IMR-90 (cell line): ENCODE results near the gene MTMR4. TPM values are rescaled to one million over a fixed set of nuclear protein-coding genes. Genes with fewer than 3 reads are reported as not detected.

ENCODE experiments used
- ATAC-seq: fragments of 200-7000 bp; cut with Tn5 transposase; 2 replicates; pipeline ENCODE4 v1.9.1; 2020; ENCODE audit warnings: low read depth, mild to moderate bottlenecking, moderate library complexity
- BruUV-seq: library from RNA; stranded (reverse); fragments of 400-500 nt; replicated peaks from 2 replicates; lab custom pipeline; 2021; lab: Mats Ljungman, UMichigan
- CTCF ChIA-PET: fragments of 300-600 bp; formaldehyde crosslinking; extraction: SDS; loops from one replicate; lab custom pipeline; 2021; ENCODE audit warnings: antibody characterized with exemption; lab: Yijun Ruan, JAX
- POLR2A ChIA-PET: fragments of 300-600 bp; sonication (Branson Sonifier 250); formaldehyde crosslinking; loops from one replicate; lab custom pipeline; 2022; ENCODE audit warnings: antibody characterized with exemption; ENCODE audit not compliant: unreplicated experiment; lab: Charles Lee
- DNase-seq: peaks from one replicate; pipeline ENCODE4 v3.0.0; 2013
- H2AFZ ChIP-seq: replicated peaks from 2 replicates; pipeline ENCODE3; 2013; ENCODE audit warnings: low read length, mild to moderate bottlenecking; ENCODE audit not compliant: poor library complexity
- H2AK5ac ChIP-seq: 2 replicates; pipeline ENCODE4 v1.6.1; 2013; ENCODE audit warnings: low read depth, low read length, inconsistent platforms
- H2AK9ac ChIP-seq: replicated peaks from 2 replicates; pipeline ENCODE3; 2013; ENCODE audit warnings: mild to moderate bottlenecking, low read depth, low read length, moderate library complexity; ENCODE audit not compliant: poor library complexity
- H2BK120ac ChIP-seq: 2 replicates; pipeline ENCODE4 v1.6.1; 2013; ENCODE audit warnings: low read depth, low read length, inconsistent platforms
- H2BK15ac ChIP-seq: 3 replicates; pipeline ENCODE4 v1.6.1; 2013; ENCODE audit warnings: low read depth, low read length, inconsistent platforms
- H2BK20ac ChIP-seq: 2 replicates; pipeline ENCODE4 v1.6.1; 2013; ENCODE audit warnings: low read depth, mild to moderate bottlenecking, inconsistent platforms, low read length, moderate library complexity
- H2BK5ac ChIP-seq: 2 replicates; pipeline ENCODE4 v1.6.1; 2013; ENCODE audit warnings: mild to moderate bottlenecking, low read depth, low read length, inconsistent platforms; ENCODE audit not compliant: poor library complexity, severe bottlenecking
- H3K14ac ChIP-seq: replicated peaks from 2 replicates; pipeline ENCODE4 v1.6.1; 2013; ENCODE audit warnings: low read depth, low read length, inconsistent platforms
- H3K18ac ChIP-seq: 2 replicates; pipeline ENCODE4 v1.6.1; 2013; ENCODE audit warnings: low read depth, low read length, control low read depth
- H3K23ac ChIP-seq: 2 replicates; pipeline ENCODE4 v1.6.1; 2013; ENCODE audit warnings: low read depth, low read length, inconsistent platforms
- H3K27ac ChIP-seq: 2 replicates; pipeline ENCODE4 v1.5.1; 2013; ENCODE audit warnings: mild to moderate bottlenecking, control low read depth, low read length; ENCODE audit not compliant: insufficient read depth
- H3K27me3 ChIP-seq: 2 replicates; pipeline ENCODE4 v1.6.1; 2013; ENCODE audit warnings: low read length; ENCODE audit not compliant: control insufficient read depth, insufficient read depth
- H3K36me3 ChIP-seq: 2 replicates; pipeline ENCODE4 v1.6.1; 2013; ENCODE audit warnings: low read length, mixed read lengths; ENCODE audit not compliant: control insufficient read depth, insufficient read depth
- H3K4ac ChIP-seq: 2 replicates; pipeline ENCODE4 v1.6.1; 2013; ENCODE audit warnings: low read depth, low read length, inconsistent platforms
- H3K4me1 ChIP-seq: 2 replicates; pipeline ENCODE4 v1.6.1; 2013; ENCODE audit warnings: low read length, mixed read lengths; ENCODE audit not compliant: control insufficient read depth, insufficient read depth
- H3K4me2 ChIP-seq: 2 replicates; pipeline ENCODE4 v1.6.1; 2013; ENCODE audit warnings: low read depth, mild to moderate bottlenecking, control low read depth, low read length, moderate library complexity
- H3K4me3 ChIP-seq: 2 replicates; pipeline ENCODE4 v1.5.1; 2013; ENCODE audit warnings: low read depth, mild to moderate bottlenecking, control low read depth, low read length, moderate library complexity; ENCODE audit not compliant: insufficient read depth
- H3K56ac ChIP-seq: 2 replicates; pipeline ENCODE4 v1.6.1; 2013; ENCODE audit warnings: low read length, inconsistent platforms; ENCODE audit not compliant: insufficient read depth; ENCODE audit errors: extremely low read depth
- H3K79me1 ChIP-seq, 2 experiments: 2 replicates each; pipeline ENCODE4 v1.6.1; 2013; ENCODE audit warnings: low read length in 2 of 2, inconsistent platforms in 1 of 2, low read depth in 1 of 2
- H3K9ac ChIP-seq: 2 replicates; pipeline ENCODE4 v1.6.1; 2013; ENCODE audit warnings: low read depth, low read length, control low read depth
- H3K9me1 ChIP-seq: 2 replicates; pipeline ENCODE4 v1.6.1; 2013; ENCODE audit warnings: low read length, inconsistent platforms; ENCODE audit not compliant: insufficient read depth
- H3K9me3 ChIP-seq: 2 replicates; pipeline ENCODE4 v1.6.1; 2013; ENCODE audit warnings: low read length; ENCODE audit not compliant: control insufficient read depth, insufficient read depth
- H4K20me1 ChIP-seq: 2 replicates; pipeline ENCODE4 v1.6.1; 2013; ENCODE audit warnings: low read length, inconsistent platforms; ENCODE audit not compliant: insufficient read depth
- H4K5ac ChIP-seq: 2 replicates; pipeline ENCODE4 v1.6.1; 2013; ENCODE audit warnings: mild to moderate bottlenecking, low read depth, low read length, control low read depth
- H4K8ac ChIP-seq, 2 experiments: 2 replicates each; pipeline ENCODE4 v1.6.1; 2013; ENCODE audit warnings: low read depth in 2 of 2, low read length in 2 of 2, control low read depth in 1 of 2, inconsistent platforms in 1 of 2
- H4K91ac ChIP-seq: 2 replicates; pipeline ENCODE4 v1.6.1; 2013; ENCODE audit warnings: low read depth, low read length, inconsistent platforms; ENCODE audit not compliant: insufficient read depth
- BHLHE40 ChIP-seq: fragments of 150-350 bp; IDR thresholded peaks from 2 replicates; pipeline ENCODE4 v1.6.1; 2016; ENCODE audit warnings: mild to moderate bottlenecking, low read depth, low read length
- WGBS, 2 experiments: methylation state at CpG; one replicate each; pipeline versions ENCODE4 v1.1.5 to v1.1.7; 2013; ENCODE audit warnings: missing lambda C conversion rate in 2 of 2; ENCODE audit not compliant: insufficient read length in 1 of 2; ENCODE audit errors: extremely low coverage in 2 of 2; 5-methylcytosine and 5-hydroxymethylcytosine counted together
- dilution Hi-C: fragments of 300-500 bp; cut with HindIII; formaldehyde crosslinking; loops from one replicate; pipeline ENCODE4 v1.14.3; 2018; ENCODE audit warnings: low sequenced_read_pairs; ENCODE audit not compliant: unreplicated experiment
- in situ Hi-C: fragments of 300-500 bp; cut with MboI; formaldehyde crosslinking; loops from 3 replicates; pipeline ENCODE4 v1.14.3; 2019; ENCODE audit warnings: low sequenced_read_pairs, inconsistent platforms, mixed read lengths
- intact Hi-C: fragments of 100-400 bp; cut with micrococcal nuclease; formaldehyde crosslinking; loops from 2 replicates; pipeline ENCODE4 v1.10.0; 2022
- polyA plus RNA-seq, 3 experiments: library from polyadenylated mRNA; depleted of rRNA; stranded (reverse); fragments of >200 nt; gene quantifications; 2 replicates each; pipeline ENCODE4 v1.2.3, GENCODE V29; 2012; ENCODE audit warnings: low replicate concordance in 1 of 3
- total RNA-seq: library from RNA; depleted of rRNA; stranded (reverse); fragments of >200 nt; gene quantifications from 2 replicates; pipeline ENCODE4 v1.2.3, GENCODE V29; 2012
- TF ChIP-seq, protein P1 (sequence below): conservative IDR thresholded peaks from 2 replicates; pipeline ENCODE4 v1.5.1; 2012; ENCODE audit warnings: mild to moderate bottlenecking, low read depth, low read length, improper control_type of control experiment

Gene MTMR4
- total and polyA plus RNA-seq, 2 of the 4 experiments (the other 2 are of a cell fraction), result 13.2 to 42.5 TPM

DNA sequence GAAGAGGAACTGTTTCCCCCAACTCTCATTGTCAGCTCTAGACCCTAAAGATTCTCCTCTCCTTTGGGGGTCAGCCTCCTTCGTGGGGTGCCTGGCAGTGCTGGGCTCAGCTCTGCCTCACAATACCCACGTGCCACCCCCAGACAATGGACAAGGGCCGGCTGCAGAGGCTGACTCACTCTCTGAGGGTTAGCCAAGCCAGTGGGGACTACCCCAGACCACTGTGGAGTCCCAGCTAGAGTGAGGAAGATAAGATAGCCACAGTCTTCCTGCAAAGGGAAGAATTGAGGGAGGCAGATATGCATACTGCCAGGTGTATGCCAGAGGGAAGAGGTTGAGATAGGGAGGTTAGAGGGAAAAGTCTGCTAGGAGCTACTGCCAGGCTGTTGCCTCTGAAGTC is 13.5 kb upstream of the MTMR4 start:
- dilution Hi-C loops, result no loop called here
- Histone ChIP-seq H3K27ac (no peak overlapping the region), H3K56ac (no peak overlapping the region), H3K36me3 (no peaks in the 10 kb centered on the region), H2BK20ac (no peak overlapping the region), H3K4me2 (no peak overlapping the region), H3K9me3 (no peaks in the 10 kb centered on the region), H2AK9ac (no peak overlapping the region), H2BK15ac (no peak overlapping the region), H2AFZ (peak overlapping the region; percentile 46), H3K79me1 (no peaks in the 10 kb centered on the region; a peak in 1 of 4 replicates), H4K91ac (no peak overlapping the region; the same call in none of the 2 replicates), H3K9ac (no peak overlapping the region), H3K18ac (no peak overlapping the region), H3K14ac (no peak overlapping the region), H2AK5ac (peak overlapping the region; percentile 54; the same call in 1 of the 2 replicates), H3K23ac (no peak overlapping the region), H4K5ac (no peak overlapping the region), H2BK5ac (no peak overlapping the region), H3K9me1 (peaks cover 16% of the 10 kb centered on the region), H3K27me3 (peaks cover 1% of the 10 kb centered on the region; the same call in 1 of the 2 replicates), H3K4me3 (no peak overlapping the region), H4K8ac (no peak overlapping the region), H2BK120ac (no peak overlapping the region), H4K20me1 (no peaks in the 10 kb centered on the region), H3K4ac (no peak overlapping the region; the same call in 1 of the 2 replicates), H3K4me1 (peaks cover 18% of the 10 kb centered on the region)
- TF ChIP-seq, protein P1, sequence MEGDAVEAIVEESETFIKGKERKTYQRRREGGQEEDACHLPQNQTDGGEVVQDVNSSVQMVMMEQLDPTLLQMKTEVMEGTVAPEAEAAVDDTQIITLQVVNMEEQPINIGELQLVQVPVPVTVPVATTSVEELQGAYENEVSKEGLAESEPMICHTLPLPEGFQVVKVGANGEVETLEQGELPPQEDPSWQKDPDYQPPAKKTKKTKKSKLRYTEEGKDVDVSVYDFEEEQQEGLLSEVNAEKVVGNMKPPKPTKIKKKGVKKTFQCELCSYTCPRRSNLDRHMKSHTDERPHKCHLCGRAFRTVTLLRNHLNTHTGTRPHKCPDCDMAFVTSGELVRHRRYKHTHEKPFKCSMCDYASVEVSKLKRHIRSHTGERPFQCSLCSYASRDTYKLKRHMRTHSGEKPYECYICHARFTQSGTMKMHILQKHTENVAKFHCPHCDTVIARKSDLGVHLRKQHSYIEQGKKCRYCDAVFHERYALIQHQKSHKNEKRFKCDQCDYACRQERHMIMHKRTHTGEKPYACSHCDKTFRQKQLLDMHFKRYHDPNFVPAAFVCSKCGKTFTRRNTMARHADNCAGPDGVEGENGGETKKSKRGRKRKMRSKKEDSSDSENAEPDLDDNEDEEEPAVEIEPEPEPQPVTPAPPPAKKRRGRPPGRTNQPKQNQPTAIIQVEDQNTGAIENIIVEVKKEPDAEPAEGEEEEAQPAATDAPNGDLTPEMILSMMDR, result no peak
- 0 out of 2 replicates have a peak, but pooled peaks have one; percentile 37 for TF ChIP-seq BHLHE40
- BruUV-seq, result no TSS peak
- DNase-seq, result peak; percentile 46
- in situ Hi-C loops, result no loop called here
- POLR2A ChIA-PET, result no interaction called here
- WGBS, 2 experiments, result no CpG with 5 or more reads among the region's 3 CpGs
- ATAC-seq, result no peak
- intact Hi-C loops, result no loop called here
- CTCF ChIA-PET, result interaction anchor here (1.5 kb wide), 1 partner anchor 9 kb away, joined by 3 read pairs; no protein-coding TSS in a partner anchor
